ENCODE results near the gene GRB14.

GRB14 gene

DNA sequence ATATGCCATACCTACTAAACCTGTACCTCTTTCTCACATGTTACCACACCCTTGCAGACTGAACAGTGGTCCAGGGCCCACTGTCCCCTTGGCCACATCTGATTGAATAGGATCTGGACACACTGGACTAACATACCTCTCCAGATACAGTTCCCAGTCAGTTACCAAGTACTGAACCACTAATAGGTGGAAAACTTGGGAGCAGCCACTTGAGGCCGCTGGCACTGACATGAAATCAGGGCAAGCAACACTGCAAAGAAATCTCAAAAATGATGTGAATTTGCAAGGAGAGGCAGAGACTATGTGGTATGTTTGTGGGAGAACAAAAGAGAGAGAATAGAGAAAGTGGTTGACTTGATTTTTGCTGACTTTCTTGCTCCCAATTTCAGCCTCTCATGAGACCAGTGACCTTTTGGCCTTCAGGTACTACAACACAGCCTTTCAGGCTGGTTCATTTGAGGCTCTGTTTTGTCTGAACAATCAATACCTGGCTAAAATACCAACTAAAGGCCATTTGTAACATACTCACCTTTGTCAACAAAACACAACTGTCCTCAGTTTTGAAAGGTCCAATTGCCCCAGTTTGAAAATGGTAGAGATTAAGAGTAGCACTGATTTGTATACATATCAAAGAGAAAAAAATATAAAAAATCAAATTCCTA, 7.8 kb downstream of the GRB14 start:
- DNase-seq, result no peak

GRCh38 chr2:164609790-164610189, 11.5 kb downstream of the GRB14 start:
- no peak for DNase-seq

GRCh38 chr2:164606557-164606956, 14.7 kb downstream of the GRB14 start:
- DNase-seq, result no peak

DNA sequence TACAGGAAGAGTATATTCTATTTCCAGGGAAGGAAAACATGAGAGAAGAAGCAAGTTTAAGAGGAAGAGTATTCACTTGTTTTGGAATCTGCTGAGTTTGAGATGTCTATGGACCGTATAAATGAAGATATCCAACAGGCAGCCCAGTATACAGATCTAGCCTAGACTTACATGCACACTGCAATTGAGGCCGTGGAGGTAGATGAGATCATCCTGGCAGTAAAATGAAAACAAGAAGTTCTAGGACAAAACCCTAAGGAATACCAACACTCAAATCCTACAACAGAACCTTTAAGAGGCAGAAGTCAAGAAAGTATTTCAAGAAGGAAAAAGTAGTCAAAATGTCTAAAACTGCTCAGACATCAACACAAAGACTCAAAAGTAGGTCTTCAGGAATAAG, 16.0 kb downstream of the GRB14 start:
- no peak for DNase-seq

- no peak for DNase-seq
These were observed 20.5 kb downstream of the GRB14 start for GRCh38 chr2:164600763-164601162.

DNA sequence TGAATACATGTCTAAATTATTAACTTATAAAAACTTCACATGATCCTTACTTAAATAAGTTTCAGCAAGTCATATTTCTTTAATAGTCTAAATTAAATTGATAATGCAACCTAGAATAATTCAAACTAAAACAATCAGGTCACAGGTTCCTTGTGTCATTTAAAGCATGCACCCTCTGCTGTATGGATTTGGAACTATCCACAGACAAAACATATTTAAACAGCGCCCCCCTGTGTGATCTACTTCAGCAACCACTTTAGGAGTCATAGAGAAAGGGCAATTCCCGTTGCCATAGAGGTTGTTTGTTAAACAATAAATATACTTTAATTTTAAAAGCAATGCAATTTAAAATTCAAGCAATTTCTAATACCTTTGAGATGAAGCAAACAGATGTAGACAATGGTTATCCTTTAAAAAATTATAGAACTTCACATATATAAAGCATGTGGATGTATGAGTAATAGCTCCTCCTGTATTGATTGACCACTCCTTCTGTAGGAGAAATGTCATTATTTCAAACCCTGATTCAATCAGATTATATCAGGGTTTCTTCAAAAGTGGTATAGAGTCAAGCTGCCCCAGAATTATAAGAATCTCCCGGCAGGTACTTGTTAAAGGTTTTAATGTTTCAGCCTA, 21.2 kb downstream of the GRB14 start:
- peak; percentile 85 for DNase-seq

- DNase-seq, result no peak
These were observed 23.3 kb downstream of the GRB14 start for GRCh38 chr2:164597983-164598382.

DNA sequence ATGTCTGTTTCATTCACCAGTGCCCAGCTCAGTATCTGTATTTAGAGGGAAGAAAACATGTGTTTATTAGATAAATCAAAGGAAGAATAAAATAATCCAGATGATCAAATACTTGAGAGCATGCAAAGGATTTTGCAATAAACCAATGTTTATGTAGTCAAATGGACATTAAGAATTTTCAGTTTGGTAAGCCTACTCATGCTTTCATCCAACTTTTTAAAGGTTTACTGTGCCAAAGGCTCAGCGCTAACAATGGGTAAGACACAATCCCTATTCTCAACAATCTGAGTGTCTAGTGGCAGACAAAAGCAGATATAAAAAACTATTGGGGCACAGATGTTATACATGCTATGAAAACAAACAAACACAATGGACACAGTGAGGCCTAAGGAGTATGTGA, 26.3 kb downstream of the GRB14 start:
- DNase-seq, result no peak

DNA sequence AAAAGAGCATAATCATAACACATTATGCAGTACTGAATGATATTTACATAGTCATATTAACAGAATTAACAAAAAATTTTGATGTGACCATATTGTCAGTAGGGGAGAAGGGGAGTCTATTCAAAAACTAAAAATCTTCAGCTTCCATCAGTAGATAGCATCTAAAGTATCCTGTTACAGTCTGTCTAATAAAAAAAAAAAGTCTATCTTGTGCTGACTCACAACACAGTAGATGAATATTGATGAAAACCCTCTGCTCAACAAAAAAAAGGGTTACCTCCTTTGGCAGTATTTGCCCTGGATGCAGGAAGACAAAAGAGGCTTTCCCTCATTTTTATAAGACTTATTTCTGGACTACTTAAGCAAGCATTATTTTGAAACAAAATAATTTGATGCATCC, 27.3 kb downstream of the GRB14 start:
- no peak for DNase-seq

DNA sequence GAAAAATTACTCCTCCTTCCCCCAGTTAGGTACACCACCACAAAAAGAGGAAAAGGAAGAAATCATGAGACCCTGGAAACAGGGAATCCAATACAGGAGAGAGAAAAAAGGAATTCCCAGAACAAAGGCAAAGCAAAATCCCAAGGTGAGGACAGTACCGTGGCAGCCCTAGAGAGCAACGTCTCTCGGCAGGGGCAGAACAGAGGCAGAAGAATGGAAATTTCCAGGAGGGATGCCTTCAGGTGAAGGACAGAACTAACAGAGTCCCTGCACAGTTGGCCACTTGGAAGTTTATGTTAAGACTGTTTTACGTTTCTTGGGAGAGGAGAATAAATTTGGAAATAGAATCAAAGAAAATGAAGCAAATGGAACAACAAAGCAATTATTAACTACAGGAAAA, 27.7 kb downstream of the GRB14 start:
- DNase-seq, result no peak

GRCh38 chr2:164589522-164589921, 31.8 kb downstream of the GRB14 start:
- DNase-seq, result no peak

GRCh38 chr2:164581050-164581449, 40.2 kb downstream of the GRB14 start:
- no peak for DNase-seq

- DNase-seq, result no peak
These were observed 46.4 kb downstream of the GRB14 start for GRCh38 chr2:164574931-164575330.

GRCh38 chr2:164570475-164570874, 50.8 kb downstream of the GRB14 start:
- DNase-seq, result no peak

DNA sequence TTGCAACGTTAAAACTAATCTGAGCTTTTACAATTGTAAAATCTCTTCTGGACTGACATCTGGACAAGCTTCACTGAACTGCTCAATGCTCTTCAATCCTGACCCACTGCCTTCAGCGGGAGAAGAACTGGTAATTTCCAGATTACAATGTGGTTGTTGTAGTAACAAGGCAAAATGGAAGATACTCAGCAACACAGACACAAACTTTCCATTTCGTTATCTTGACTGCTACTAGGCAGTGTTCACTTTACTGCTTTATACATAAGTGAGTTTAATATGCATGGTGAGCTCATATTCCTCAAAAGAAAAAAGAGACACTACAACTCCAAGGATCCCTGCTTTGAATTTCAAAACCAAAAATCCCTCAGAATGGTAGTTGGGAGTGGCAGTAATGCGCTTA, 51.9 kb downstream of the GRB14 start:
- DNase-seq, result no peak

DNA sequence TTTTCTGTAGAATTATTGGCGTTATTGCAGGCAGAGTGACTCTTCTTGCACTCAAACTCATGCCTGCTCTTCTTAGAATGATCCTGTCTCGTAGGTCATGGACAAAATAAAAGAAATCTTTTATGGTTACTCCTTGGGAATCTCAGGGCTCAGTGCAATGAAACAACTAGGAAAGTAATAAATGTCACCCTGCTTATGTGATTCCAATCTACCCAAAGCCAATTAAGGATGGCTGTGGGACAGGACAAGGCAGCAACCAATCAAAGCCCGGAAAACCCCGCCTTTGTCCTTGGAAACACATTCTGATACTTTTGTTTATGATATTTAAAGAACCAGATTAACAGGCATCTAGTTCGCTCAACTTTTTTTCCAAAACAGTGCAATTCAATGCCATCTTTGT, 53.0 kb downstream of the GRB14 start:
- DNase-seq, result no peak

- DNase-seq, result no peak
These were observed 53.8 kb downstream of the GRB14 start for GRCh38 chr2:164567335-164567989.

DNA sequence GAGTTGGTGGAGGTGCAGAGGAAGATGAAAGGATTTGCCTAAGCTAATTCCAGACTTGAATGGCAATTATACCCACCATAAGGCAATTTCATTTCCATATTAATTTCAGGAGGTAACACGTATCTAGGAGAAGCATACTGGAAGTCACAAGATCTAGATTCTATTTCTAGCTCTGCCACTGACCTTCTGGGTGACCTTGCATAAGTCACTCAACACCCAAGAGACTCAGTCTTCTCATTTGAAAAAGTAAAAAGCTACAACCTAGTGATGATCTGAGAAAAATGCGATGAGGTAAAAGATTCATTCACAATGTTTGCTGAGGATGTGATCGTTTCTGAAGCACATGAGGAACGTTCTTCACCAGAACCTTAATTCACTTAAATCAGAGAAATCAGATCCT, 55.9 kb downstream of the GRB14 start:
- DNase-seq, result no peak

DNA sequence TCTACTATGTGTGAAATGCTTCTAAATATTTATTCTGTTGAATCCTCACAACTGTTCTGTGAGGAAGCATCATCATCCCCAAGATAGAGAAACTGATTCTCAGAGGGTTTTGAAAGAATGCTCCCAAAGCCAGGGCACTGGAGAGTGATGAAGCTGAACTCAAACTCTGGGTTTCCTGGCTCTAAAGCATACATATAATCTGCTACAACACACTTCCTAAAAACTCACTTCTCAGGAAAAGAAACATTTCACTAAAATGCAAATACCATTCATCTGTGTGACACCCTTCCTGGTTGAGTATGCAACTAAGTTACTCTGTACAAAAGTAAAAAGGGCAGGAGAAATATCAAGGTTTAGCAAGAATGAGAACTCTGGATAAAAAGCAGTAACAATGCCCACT, 58.6 kb downstream of the GRB14 start:
- no peak for DNase-seq

GRCh38 chr2:164561991-164562390, 59.3 kb downstream of the GRB14 start:
- no peak for DNase-seq

DNA sequence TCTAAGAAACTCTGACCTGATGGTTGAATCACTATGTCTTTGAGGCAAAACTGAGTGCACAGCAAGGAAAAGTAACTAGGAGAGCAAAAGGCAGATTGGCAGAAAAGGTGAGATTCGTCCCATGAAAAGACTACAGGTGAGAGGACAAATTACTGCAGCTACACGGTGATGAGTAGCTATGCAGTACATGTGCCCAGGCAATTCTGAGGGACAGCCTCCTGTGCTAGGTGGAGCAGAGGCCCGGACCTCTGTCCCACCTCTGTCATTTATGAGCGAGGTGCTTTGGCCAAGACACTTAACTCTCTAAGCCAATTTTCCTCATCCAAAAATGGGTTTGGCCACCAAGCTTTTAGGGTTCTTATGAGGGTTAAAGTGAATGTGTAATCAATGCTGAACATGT, 59.9 kb downstream of the GRB14 start:
- no peak for DNase-seq

GRCh38 chr2:164560902-164561301, 60.4 kb downstream of the GRB14 start:
- DNase-seq, result no peak

- DNase-seq, result peak; percentile 20
These were observed 61.0 kb downstream of the GRB14 start for GRCh38 chr2:164560181-164560792.

DNA sequence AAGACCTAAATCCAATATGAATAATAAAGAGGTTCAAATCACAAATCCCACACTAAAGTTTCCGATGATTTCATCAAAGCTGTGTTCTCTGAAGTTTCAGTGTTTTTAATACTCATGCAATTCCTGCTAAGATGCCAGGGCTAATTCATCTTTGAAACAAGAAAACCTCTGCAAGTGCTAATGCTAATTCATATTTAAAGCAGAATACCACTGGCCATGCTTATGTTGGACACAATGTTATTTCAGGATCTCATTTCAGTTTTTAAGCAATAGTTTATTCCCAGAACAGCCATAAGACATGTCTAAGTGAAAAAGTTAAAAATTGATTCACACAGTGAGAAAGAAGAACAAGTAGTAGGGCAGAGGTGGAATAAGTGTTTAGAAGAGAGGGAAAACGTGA, 62.8 kb downstream of the GRB14 start:
- no peak for DNase-seq
